ENCODE data around the gene CFAP73. TPM values are rescaled to one million over a fixed set of nuclear protein-coding genes. Genes with fewer than 3 reads are reported as not detected.

The CFAP73 gene
- total and polyA plus RNA-seq, 2 experiments from 2014 or later: 0.50 to 0.59 TPM

DNA sequence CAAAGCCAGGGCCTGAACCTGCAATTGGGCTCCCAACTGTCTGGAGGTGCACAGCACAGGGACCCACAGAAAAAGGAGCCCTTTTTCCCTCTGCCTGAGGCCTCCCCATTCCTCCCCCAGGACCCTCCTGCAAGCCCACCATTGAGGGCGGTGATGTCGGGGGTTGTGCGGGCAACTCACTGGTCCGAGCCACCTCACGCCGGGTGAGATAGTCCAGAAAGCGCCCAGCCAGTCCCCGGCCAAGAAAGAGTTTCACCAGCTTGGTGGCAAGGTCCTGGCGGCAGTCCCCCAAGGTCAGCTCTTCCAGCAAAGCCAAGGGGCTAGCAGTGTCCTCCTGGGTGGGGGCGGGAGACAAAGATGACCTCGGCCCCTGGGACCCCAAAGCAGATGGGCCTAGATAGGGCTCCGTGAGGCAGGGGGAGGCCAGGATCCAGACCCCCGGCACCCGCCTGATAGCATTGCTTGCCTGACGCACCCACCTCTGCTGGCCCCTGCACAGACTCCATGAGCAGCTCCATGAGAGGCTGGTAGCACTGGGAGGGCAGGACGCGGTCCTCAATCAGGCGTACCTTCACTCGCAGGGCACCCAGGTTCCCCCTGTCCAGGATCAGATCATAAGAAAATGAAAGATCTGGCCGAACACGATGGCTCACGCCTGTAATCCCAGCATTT lies 33.9 kb upstream of the CFAP73 start:
- ATAC-seq (no peak), DNase-seq (ENCODE audit: low spot score) (no peak)
- Histone ChIP-seq H3K4me1 (ENCODE audit: insufficient read depth) (peaks cover 3% of the 10 kb centered on the region; the same call in 1 of the 2 replicates), H3K9me2 (ENCODE audit: insufficient read depth) (no peaks in the 10 kb centered on the region), H3K36me3 (ENCODE audit: insufficient read depth) (no peaks in the 10 kb centered on the region), H3F3A (replicated peaks; ENCODE audit: low read depth) (no peaks in the 10 kb centered on the region), H3K27me3 (ENCODE audit: insufficient read depth) (no peaks in the 10 kb centered on the region), H3K4me3 (no peak overlapping the region), H3K27ac (ENCODE audit: low read depth) (no peak overlapping the region), H3K79me2 (replicated peaks; ENCODE audit: insufficient read depth) (no peaks in the 10 kb centered on the region), H3K4me2 (no peak overlapping the region), H2AFZ (no peak overlapping the region), H4K20me1 (replicated peaks; ENCODE audit: insufficient read depth) (no peaks in the 10 kb centered on the region; the same call in 1 of the 2 replicates)
- Mint-ChIP-seq H3K36me3 (ENCODE audit: low read depth) (no peaks in the 10 kb centered on the region; the same call in 2 of the 3 replicates), H3K9me3 (no peaks in the 10 kb centered on the region; the same call in 1 of the 3 replicates), H3K27me3 (ENCODE audit: insufficient read depth, low read depth, poor library complexity) (peaks cover 12% of the 10 kb centered on the region), H3K4me1 (peaks cover 13% of the 10 kb centered on the region), H3K4me3 (no peak overlapping the region), H3K27ac (no peak overlapping the region)
- TF ChIP-seq STAT1 (IDR thresholded peaks at IDR 0.05; ENCODE audit: unreplicated experiment): no peak
- no peak for TF ChIP-seq ZNF331 (CRISPR knock-in tag; IDR thresholded peaks at IDR 0.05; ENCODE audit: low read depth)
- no peak for TF ChIP-seq REST (IDR thresholded peaks at IDR 0.05; ENCODE audit: unreplicated experiment)
- no peak for TF ChIP-seq CREB1 (CRISPR knock-in tag; IDR thresholded peaks at IDR 0.05; ENCODE audit: low read depth)
- TF ChIP-seq EZH2phosphoT487 (IDR thresholded peaks at IDR 0.05; ENCODE audit: unreplicated experiment): no peak
- TF ChIP-seq JUNB (IDR thresholded peaks at IDR 0.05; ENCODE audit: unreplicated experiment): no peak
- TF ChIP-seq EZH2 (IDR thresholded peaks at IDR 0.05; ENCODE audit: low read depth, unreplicated experiment): no peak
- TF ChIP-seq, protein P1, sequence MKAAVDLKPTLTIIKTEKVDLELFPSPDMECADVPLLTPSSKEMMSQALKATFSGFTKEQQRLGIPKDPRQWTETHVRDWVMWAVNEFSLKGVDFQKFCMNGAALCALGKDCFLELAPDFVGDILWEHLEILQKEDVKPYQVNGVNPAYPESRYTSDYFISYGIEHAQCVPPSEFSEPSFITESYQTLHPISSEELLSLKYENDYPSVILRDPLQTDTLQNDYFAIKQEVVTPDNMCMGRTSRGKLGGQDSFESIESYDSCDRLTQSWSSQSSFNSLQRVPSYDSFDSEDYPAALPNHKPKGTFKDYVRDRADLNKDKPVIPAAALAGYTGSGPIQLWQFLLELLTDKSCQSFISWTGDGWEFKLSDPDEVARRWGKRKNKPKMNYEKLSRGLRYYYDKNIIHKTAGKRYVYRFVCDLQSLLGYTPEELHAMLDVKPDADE (IDR thresholded peaks at IDR 0.05): no peak
- TF ChIP-seq, protein P2, sequence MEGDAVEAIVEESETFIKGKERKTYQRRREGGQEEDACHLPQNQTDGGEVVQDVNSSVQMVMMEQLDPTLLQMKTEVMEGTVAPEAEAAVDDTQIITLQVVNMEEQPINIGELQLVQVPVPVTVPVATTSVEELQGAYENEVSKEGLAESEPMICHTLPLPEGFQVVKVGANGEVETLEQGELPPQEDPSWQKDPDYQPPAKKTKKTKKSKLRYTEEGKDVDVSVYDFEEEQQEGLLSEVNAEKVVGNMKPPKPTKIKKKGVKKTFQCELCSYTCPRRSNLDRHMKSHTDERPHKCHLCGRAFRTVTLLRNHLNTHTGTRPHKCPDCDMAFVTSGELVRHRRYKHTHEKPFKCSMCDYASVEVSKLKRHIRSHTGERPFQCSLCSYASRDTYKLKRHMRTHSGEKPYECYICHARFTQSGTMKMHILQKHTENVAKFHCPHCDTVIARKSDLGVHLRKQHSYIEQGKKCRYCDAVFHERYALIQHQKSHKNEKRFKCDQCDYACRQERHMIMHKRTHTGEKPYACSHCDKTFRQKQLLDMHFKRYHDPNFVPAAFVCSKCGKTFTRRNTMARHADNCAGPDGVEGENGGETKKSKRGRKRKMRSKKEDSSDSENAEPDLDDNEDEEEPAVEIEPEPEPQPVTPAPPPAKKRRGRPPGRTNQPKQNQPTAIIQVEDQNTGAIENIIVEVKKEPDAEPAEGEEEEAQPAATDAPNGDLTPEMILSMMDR (conservative IDR thresholded peaks at IDR 0.05; ENCODE audit: low read depth in 2 of 2): no peak
- TF ChIP-seq, protein P3, sequence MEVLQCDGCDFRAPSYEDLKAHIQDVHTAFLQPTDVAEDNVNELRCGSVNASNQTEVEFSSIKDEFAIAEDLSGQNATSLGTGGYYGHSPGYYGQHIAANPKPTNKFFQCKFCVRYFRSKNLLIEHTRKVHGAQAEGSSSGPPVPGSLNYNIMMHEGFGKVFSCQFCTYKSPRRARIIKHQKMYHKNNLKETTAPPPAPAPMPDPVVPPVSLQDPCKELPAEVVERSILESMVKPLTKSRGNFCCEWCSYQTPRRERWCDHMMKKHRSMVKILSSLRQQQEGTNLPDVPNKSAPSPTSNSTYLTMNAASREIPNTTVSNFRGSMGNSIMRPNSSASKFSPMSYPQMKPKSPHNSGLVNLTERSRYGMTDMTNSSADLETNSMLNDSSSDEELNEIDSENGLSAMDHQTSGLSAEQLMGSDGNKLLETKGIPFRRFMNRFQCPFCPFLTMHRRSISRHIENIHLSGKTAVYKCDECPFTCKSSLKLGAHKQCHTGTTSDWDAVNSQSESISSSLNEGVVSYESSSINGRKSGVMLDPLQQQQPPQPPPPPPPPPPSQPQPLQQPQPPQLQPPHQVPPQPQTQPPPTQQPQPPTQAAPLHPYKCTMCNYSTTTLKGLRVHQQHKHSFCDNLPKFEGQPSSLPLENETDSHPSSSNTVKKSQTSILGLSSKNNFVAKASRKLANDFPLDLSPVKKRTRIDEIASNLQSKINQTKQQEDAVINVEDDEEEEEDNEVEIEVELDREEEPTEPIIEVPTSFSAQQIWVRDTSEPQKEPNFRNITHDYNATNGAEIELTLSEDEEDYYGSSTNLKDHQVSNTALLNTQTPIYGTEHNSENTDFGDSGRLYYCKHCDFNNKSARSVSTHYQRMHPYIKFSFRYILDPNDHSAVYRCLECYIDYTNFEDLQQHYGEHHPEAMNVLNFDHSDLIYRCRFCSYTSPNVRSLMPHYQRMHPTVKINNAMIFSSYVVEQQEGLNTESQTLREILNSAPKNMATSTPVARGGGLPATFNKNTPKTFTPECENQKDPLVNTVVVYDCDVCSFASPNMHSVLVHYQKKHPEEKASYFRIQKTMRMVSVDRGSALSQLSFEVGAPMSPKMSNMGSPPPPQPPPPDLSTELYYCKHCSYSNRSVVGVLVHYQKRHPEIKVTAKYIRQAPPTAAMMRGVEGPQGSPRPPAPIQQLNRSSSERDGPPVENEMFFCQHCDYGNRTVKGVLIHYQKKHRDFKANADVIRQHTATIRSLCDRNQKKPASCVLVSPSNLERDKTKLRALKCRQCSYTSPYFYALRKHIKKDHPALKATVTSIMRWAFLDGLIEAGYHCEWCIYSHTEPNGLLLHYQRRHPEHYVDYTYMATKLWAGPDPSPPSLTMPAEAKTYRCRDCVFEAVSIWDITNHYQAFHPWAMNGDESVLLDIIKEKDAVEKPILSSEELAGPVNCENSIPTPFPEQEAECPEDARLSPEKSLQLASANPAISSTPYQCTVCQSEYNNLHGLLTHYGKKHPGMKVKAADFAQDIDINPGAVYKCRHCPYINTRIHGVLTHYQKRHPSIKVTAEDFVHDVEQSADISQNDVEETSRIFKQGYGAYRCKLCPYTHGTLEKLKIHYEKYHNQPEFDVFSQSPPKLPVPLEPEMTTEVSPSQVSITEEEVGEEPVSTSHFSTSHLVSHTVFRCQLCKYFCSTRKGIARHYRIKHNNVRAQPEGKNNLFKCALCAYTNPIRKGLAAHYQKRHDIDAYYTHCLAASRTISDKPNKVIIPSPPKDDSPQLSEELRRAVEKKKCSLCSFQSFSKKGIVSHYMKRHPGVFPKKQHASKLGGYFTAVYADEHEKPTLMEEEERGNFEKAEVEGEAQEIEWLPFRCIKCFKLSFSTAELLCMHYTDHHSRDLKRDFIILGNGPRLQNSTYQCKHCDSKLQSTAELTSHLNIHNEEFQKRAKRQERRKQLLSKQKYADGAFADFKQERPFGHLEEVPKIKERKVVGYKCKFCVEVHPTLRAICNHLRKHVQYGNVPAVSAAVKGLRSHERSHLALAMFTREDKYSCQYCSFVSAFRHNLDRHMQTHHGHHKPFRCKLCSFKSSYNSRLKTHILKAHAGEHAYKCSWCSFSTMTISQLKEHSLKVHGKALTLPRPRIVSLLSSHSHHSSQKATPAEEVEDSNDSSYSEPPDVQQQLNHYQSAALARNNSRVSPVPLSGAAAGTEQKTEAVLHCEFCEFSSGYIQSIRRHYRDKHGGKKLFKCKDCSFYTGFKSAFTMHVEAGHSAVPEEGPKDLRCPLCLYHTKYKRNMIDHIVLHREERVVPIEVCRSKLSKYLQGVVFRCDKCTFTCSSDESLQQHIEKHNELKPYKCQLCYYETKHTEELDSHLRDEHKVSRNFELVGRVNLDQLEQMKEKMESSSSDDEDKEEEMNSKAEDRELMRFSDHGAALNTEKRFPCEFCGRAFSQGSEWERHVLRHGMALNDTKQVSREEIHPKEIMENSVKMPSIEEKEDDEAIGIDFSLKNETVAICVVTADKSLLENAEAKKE (CRISPR knock-in tag; IDR thresholded peaks at IDR 0.05): no peak
- TF ChIP-seq ZNF114 (CRISPR knock-in tag; IDR thresholded peaks at IDR 0.05): no peak
- no peak for TF ChIP-seq POLR2AphosphoS5 (IDR thresholded peaks at IDR 0.05; ENCODE audit: low read depth)
- no peak for TF ChIP-seq NANOG (IDR thresholded peaks at IDR 0.05; ENCODE audit: borderline replicate concordance)
